Measurements from ENCODE around the gene STK24.

Gene STK24

DNA sequence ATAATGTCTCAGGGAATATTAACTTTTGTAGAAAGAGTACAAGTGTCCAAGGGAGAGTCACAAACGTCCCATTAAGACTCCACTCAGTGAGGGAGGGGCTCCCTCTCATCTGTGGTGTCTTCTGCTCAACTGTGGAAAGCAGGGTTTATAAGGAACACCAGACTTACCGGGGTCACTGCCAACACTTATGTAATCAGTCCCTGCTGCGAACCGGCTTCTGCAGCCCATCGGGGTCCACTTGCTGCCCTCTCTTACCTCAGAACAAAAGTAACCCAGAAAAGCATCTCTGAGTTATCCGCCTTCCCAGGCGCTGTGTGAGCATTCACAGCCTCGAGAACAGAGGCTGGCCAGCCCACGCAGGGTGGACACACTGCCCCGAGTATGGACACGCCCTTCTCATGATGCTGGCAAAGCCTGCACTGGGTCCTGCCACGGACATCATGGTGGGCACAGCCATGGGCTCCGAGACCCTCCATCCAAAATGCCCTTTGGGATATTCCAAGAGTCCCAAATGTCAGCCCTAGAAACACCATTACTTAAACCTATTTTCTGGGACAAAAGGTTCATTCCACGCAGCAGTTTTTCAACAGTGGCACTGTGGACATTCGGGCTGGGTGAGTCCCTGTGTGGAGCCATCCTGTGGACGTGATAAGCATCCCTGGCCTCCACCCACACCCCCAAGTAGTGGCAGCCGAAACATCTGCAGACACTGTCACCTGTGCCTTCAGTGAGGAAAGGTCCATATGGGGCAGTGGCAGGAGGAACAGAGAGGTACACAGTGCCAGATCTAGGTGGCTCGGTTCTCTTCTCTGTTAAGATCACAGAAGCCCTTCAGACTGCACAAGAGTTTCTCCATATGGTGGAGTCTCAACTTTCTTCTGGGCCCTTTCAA lies 63.9 kb downstream of the STK24 start:
- no peak for DNase-seq

DNA sequence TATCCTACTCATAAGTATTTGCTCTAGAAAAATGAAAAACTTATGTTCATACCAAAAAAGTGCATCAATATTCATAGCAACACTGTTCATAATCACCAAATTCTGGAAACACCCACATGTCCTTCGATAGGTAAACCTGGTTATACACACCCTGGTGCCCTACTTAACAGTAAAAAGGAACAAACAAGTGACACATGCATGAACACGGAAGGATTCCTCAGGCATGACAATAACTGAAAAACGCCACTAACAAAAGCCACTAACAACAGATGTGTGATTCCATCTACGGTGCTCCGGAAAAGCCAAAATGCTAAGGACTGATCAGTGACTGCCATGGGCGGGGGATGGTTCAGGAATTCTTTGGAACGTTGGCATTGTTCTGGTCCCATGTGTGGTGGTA lies 65.5 kb downstream of the STK24 start:
- no peak for DNase-seq

DNA sequence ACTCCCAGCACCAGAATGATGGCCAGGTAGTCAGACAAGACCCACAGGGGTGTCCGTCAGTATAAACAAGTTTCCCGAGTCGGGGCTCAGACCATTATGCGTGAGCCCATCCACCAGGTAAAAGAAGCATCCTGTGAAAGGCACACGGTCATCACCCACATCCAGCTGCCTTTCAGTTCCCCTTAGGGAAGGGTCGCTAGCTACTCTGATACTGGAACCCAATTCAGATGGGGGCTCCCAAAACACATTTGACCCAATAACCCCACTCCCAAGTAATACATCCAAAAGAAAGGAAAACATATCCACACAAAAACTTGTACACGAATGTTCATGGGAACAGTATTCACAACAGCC lies 66.8 kb downstream of the STK24 start:
- no peak for DNase-seq

DNA sequence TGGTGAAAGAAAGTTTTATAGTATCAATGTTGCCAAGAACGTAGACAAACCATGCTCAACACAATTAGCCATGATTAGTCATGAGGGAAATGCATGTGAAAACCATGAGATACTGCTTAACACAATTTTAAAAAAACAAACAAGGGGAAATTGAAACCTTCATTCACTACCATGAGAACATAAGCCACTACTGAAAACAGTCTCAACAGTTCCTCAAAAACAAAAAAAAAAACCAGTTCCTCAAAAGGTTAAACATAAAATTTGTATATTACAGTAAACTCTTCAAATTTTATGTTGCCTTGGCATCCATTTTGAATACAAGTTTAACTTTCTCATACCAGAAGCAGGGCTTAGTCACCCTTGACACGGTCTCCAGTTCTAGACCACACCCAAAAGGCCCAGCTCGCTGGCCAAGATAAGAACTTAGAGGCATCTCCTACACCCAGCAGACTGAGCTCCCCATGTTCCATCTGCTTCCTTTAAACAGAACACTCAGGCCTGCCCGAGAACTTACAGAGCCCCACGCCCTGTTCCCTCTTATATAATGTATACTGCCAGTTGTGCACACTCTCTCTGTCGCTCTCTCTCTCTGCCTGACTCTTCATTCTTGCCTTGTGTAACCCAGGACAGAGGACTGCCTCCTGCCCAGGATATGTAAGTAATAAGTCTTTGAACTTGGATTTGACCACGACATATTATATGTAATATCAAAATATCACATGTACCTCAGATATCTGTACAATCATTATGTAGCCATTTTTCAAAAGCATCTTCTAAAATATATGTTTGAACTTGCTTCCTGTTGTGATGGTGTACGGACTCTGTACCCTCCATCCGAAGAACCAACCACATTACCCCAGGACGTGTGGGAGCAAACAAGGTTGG lies 67.4 kb downstream of the STK24 start:
- DNase-seq = peak in 1 of 58 donors; percentile 12

DNA sequence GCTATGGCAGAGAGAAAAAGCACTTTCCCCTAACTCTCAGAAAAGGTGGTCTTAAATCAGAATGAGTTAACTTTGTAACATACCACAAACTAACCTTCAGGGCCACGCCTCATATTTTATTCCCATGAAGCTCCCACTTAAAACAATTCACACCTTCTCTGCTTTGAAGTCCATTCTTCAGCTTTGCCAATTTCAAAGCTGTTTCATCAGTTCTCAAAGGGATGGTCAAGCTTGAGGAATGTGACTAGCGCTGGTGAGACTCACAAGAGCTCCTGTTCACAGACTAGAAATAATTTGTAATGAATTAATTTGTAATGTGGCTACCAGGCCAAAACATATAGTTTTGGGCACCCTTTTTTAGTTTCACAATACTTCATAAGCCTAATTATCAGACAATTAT lies 68.2 kb downstream of the STK24 start:
- DNase-seq = no peak

DNA sequence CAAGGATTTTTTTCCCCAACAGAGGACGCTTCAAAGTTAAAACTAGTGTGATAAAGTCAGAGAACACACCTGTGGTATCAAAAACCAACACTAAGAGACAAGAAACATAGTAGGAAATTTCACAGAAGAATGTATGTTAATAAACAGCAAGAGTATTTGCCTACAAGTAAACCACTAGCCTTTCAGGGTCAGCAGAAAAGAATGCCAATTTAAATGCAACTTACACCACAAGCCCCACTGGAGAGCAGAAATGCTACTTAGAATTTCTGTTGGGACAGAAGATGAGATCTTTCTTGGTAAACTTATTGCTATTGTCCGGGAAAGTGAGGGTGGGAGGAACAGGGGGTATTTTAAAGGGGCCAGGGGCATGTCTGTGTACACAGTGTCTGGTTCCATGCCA lies 68.6 kb downstream of the STK24 start:
- DNase-seq = no peak

DNA sequence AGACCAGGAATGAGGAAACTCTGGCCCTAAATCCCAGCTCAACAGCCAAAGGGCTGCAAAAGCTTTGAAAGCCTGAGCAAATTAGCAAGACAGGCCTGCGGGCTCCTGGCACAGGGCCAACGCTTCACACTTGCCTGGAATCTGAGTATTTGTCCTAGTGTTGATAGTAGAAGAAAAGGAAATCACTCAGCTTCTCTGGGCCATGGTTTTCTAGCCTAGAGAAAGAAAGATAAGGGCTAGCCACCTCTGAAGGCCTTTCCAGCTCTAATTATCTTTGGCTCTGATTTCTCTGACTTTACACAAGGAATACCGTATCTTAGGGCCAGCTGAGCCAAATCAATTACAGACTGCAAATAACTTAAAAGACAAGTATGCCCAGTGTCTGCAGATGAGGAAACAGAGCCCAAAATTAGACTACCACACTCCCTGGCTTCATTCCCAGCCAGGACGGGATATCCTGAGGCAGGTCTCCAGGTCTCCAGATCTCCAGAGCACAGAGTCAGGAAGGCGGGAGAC lies 69.6 kb downstream of the STK24 start:
- DNase-seq = peak in 20 of 58 donors; percentile 10 to 57 (median 23)

DNA sequence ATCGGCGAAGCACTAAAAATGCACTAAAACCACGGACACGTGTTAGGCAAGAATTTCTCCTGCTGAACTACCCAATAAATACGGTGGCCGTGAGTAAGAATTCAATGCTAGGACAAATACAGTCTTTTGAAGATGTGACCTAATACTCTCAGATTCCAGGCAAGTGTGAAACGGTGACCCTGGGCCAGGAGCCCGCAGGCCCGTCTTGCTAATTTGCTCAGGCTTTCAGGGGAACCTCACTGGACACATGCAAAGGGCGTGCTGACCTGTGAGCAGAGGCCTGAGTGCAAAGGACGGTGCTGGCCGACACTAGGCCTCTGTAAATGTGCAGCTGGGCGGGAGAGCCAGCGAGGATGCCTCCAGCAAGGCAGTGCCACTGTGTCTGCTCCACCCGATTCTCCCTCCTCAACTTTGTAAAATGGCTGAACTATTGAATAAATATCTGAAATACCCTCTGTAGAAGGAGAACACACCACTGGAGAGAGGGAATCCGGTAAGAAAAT lies 70.1 kb downstream of the STK24 start:
- no peak for DNase-seq

DNA sequence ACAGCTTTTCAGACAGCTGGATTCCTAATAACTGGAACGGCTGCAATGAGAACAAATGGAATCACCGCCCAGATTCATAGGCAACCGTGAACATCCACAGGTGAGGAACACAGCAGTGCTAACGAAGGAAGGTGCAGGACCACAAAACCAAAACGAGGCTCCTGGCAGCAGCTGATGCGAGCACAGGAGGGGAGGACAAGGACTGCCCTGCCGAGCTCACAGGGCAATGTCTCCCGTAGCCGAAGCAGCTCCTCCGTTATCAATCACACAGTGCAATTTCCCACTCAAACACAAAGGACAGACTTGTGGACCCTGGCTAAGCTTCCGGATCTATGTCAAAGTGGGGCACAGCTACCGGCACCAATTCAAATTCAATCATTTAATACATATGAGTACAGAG lies 70.6 kb downstream of the STK24 start:
- no peak for DNase-seq

DNA sequence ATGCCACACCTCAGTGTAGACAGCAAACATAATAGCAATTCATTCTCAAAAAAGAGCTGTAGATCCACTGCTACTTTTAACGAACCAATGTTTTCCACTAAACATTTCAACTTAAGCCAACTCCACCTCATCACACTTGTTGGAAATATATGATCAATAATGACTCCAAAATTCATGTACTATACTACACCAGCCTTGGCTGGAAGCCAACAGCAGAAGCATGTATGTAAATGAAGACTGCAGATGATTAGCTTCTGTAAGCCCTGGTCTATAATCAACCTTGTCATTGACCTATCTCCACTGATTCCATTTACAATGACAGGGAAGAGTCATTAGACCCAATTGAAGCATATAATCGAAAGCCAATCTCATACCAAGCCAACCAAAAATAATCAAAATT lies 71.7 kb downstream of the STK24 start:
- no peak for DNase-seq

DNA sequence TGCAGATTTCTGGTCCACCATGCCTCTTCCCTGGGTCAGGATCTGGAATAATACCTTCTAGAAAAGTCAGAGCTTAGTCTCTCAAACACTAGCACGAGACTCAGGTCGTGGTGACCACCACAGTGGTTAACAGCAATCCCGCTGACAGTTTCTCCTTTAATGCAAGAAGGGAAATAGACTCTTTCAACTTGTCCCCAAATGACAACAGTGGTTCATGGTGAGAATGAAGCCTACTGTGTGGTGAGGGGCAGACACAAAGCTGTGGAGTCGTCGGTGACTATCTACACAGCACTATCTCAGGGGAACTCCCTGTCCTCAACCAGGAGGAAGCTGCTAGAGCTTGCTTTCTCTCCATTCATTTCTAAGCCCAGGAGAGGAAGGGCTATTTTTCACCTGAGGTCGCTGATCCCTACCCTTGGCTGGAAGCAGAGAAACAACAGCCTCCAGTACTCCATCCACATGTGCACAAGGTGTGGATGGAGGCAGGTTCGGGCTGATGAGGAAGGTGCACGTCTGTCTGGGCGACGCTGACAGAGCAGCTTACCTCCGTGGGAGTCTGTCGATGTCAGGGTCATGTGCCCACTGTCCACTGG lies 72.4 kb downstream of the STK24 start:
- no peak for DNase-seq

DNA sequence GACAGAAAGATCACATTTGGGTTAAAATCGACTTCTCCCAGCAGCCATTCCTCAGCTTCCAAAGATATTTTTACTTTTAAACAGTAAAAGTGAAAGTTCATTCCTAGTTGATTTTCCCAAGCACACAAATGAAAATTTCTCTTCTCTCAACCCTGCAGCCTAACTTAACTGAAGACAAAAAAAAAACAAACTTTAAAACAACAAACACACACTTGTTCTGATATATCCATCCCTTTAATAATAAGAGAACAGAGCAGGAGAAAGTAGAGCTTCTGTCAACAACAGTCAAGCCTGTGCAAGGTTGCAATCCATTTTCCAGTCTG lies 72.9 kb downstream of the STK24 start:
- DNase-seq = no peak

DNA sequence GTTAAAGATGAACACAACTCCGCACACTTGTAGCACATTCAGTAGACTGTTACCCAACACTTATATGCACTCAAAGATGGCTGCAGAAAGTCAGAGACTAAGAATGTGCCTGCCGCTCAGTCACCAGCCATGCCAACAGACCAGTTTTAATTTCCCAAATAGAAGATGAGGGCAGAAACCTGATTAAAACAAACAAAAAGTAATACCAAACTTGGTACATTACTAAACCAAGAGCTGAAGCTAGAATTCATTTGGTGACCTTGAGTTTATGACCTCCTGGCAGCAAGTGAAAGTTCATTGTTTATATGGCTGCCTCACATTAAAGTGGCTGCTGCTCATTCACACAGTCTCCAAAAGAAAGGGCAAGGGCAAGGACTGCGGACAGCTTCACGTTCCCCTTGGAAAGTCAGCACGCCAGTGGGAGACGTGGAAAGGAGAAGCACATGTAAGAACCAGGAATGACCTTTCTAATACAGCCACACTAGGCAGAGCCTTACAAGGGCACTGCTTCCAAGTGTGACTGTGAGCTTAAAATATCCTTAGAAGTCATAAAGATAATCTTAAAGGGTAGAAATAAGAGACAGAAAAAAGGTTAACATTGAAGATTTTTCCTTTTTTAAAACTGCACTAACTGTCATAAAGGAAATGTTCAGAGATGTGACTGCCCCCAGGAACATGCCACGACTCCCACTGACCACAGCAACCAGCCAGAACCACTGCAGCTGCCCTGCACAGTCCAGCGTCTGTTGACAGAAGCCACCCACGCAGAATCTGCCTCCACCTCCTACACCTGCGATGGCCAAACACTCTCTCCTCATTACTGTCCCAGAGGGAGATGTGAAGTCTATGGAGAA lies 73.5 kb downstream of the STK24 start:
- no peak for DNase-seq

DNA sequence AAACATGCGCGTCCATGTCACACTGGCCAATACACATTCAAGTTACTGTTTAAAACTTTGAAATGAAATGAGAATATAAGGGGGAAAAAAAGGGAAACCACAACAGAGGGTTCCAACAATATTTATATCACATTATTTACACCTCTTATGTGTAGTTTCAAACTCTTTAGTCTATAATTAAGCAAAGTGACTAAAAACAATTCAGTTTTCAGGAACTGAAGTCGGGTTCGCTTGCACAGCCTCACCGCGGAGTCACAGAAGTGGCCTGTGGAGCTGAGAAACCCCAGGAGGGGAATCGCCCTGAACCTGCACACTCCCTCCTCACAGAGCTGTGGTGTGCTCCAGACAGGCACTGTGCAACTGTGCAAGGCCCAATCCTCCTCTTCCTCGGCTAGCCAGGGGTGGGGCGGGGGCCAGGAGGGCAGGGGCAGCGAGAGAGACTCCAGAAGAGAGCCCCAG lies 75.9 kb downstream of the STK24 start:
- DNase-seq = no peak

DNA sequence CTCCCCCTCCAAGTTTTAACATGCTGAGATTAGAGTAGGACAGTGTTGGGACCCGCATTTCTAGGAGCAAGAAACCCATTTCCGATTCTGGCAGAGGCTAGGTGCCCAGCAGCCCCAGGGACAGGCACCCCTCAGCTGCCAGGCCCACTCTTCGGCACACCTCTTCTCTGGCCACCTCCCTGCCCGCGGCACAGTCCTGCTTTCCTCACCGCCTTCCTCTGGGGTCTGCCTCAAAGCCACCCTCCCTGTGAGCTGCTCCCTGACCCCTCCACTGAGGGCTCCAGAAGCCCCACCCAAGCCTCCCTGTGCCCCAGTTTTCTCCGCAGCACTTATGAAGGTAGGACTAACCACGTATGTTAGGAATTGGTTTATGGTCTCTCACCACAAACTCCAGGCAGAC lies 79.9 kb downstream of the STK24 start:
- no peak for DNase-seq

DNA sequence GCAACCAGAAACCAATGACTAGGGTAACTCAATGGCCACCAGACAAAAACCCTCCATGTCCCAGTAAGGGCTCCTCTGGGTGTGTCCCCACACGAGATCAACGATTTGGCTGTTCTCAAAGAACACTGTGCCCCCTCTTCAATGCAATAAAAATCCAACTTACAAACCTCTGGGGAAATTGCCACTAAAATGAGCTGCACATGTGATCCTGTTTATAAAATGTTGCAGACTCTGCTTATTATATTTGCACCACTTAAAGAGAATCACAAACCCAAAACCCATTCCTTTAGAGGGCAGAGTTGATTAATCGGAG lies 80.5 kb downstream of the STK24 start:
- no peak for DNase-seq

DNA sequence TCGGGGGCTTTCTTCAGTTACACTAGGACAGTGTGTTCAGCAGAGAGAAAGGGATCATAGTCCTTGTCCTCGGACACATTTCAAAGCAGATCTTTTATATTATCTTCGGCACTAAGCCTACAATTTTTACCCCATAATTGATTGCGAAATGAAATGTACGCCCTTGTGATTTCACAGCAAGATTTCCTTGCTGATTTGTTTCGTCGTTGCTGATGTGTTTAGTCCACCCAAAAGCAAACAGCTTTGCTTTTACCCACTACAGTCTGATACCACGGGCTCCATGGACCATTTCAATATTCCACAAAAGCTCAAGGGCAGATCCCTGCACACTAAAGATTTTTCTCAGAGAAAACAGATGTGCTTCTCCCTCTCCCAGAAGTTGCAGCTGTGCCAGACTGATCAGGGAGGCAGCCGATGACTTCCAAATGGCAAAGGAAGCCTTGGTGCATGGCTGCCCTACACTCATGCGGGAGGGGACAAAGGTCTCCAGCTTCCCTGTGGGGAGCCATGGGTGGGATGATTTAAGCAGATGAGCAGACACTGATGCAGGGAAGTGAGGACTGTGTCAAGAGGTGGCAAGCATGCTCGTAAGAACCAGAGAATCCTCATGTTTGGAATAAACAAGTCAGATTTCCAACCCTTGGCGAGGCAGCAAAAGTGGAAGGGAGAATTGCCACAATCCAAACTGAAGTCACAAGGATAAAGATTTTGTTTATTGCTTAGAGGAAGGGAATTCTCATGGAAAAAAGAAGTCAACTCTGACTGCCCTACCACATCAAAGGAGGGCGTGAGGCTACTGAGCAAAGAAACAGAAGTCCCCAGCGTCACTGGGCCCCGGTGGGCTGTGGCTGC lies 81.1 kb downstream of the STK24 start:
- no peak for DNase-seq

DNA sequence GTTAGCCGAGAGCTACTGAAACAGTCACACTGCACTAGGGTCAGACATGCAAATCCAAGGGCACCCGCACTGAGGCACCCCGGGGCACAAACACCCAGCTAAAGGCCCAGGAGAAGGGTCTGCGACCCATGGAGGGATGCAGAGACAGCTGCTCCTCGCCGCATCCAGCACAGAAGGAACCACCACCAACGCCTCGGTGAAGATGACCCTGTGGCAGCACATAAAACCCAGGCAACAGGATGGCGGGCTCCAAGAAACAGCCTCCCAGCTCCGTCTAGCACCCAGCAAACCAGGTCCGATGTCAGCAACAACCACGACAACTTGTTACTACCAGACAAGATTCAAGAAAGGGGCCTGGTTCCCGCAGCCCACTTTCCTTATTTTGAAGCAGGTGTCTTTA lies 82.1 kb downstream of the STK24 start:
- no peak for DNase-seq

DNA sequence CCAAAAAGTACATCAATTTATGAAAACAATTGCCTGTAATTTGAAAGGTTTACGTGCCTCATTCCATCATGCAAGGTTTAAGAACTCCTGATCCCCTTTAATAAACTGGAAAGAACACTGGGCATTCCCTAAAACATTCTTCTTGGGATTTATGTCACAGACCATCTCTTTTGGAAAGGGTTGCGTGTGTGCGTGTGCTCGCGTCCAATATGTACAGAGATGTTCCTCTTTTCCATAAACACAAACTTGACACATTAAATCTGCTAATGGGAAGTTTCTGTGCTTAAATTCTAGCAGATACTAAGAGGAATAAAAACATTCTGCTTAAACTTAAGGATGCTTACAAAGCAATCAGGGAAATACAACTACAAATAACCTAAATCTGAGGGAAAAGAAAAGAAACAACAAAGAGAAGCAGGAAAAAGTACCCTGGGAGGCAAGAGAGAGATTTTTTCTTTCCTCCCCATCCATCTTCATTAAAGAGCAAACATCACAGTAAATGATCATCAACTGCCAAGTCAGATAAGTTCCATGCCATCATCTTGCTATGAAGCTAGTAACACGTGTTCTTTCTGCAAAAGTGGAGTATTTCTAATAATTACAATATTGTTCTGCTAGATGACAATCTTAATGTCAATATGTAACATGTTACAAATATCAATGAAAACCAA lies 83.7 kb downstream of the STK24 start:
- DNase-seq = no peak

Data from anterior cingulate cortex (tissue), 58 donors.